ENCODE results near the gene CUL1.

CUL1 gene

GRCh38 chr7:148803094-148803493 lies 104.4 kb downstream of the CUL1 start:
- no peak for DNase-seq (ENCODE audit: low read depth in 2 of 2, low spot score in 1 of 2)

- no peak for DNase-seq (ENCODE audit: low read depth in 2 of 2, low spot score in 1 of 2)
Measured at GRCh38 chr7:148804343-148805235, 105.9 kb downstream of the CUL1 start.

GRCh38 chr7:148806187-148806586 lies 107.5 kb downstream of the CUL1 start:
- DNase-seq (ENCODE audit: low read depth in 2 of 2, low spot score in 1 of 2) = no peak

GRCh38 chr7:148807436-148807835 lies 108.7 kb downstream of the CUL1 start:
- DNase-seq (ENCODE audit: low read depth in 2 of 2, low spot score in 1 of 2) = no peak

- DNase-seq (ENCODE audit: low read depth in 2 of 2, low spot score in 1 of 2) = no peak
Measured at GRCh38 chr7:148809856-148810255, 111.2 kb downstream of the CUL1 start.

GRCh38 chr7:148811892-148812291 lies 113.2 kb downstream of the CUL1 start:
- DNase-seq (ENCODE audit: low read depth in 2 of 2, low spot score in 1 of 2) = no peak

- no peak for DNase-seq (ENCODE audit: low read depth in 2 of 2, low spot score in 1 of 2)
Measured at GRCh38 chr7:148813890-148814289, 115.2 kb downstream of the CUL1 start.

GRCh38 chr7:148814922-148815559 lies 116.3 kb downstream of the CUL1 start:
- DNase-seq (ENCODE audit: low read depth in 2 of 2, low spot score in 1 of 2) = no peak

GRCh38 chr7:148815612-148816011 lies 116.9 kb downstream of the CUL1 start:
- no peak for DNase-seq (ENCODE audit: low read depth in 2 of 2, low spot score in 1 of 2)

GRCh38 chr7:148819697-148820360 lies 121.1 kb downstream of the CUL1 start:
- DNase-seq (ENCODE audit: low read depth in 2 of 2, low spot score in 1 of 2) = no peak

- no peak for DNase-seq (ENCODE audit: low read depth in 2 of 2, low spot score in 1 of 2)
Measured at GRCh38 chr7:148821422-148821821, 122.7 kb downstream of the CUL1 start.

- DNase-seq (ENCODE audit: low read depth in 2 of 2, low spot score in 1 of 2) = no peak
Measured at GRCh38 chr7:148824864-148825263, 126.2 kb downstream of the CUL1 start.

- no peak for DNase-seq (ENCODE audit: low read depth in 2 of 2, low spot score in 1 of 2)
Measured at GRCh38 chr7:148825338-148825737, 126.6 kb downstream of the CUL1 start.

GRCh38 chr7:148828965-148829364 lies 130.3 kb downstream of the CUL1 start:
- DNase-seq (ENCODE audit: low read depth in 2 of 2, low spot score in 1 of 2) = no peak

- no peak for DNase-seq (ENCODE audit: low read depth in 2 of 2, low spot score in 1 of 2)
Measured at GRCh38 chr7:148830897-148831692, 132.4 kb downstream of the CUL1 start.

GRCh38 chr7:148831782-148832181 lies 133.1 kb downstream of the CUL1 start:
- no peak for DNase-seq (ENCODE audit: low read depth in 2 of 2, low spot score in 1 of 2)

- no peak for DNase-seq (ENCODE audit: low read depth in 2 of 2, low spot score in 1 of 2)
Measured at GRCh38 chr7:148834605-148835004, 135.9 kb downstream of the CUL1 start.

- no peak for DNase-seq (ENCODE audit: low read depth in 2 of 2, low spot score in 1 of 2)
Measured at GRCh38 chr7:148835854-148836253, 137.2 kb downstream of the CUL1 start.

GRCh38 chr7:148838905-148839304 lies 140.2 kb downstream of the CUL1 start:
- no peak for DNase-seq (ENCODE audit: low read depth in 2 of 2, low spot score in 1 of 2)

GRCh38 chr7:148847815-148848734 lies 149.4 kb downstream of the CUL1 start:
- no peak for DNase-seq (ENCODE audit: low read depth in 2 of 2, low spot score in 1 of 2)

Data from stimulated activated CD8-positive, alpha-beta memory T cell treated with anti-CD3 and anti-CD28 coated beads, Interleukin-4, amount 100 ng/mL, for 1 hour (primary cell).